ENCODE data around the gene NRG3.

DNA sequence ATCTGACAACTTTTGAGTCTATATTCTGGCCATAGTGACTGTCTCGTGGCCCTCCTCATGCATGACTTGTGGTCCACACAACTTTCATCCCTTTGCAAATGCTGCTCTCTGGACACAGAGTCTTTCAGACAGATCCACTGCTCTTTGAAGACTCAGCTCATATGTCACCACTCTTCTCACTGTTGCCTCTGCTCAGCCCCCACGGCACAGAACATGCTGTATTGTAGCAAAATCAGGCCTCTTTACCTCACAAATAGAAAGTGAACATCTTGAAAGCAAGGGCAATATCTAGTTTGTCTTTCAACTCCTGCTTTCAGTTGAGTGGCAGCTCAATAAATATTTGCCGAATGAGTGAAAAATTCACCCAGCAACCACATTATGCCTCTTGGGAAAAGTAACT lies 443.5 kb downstream of the NRG3 start:
- TF ChIP-seq, protein P1, sequence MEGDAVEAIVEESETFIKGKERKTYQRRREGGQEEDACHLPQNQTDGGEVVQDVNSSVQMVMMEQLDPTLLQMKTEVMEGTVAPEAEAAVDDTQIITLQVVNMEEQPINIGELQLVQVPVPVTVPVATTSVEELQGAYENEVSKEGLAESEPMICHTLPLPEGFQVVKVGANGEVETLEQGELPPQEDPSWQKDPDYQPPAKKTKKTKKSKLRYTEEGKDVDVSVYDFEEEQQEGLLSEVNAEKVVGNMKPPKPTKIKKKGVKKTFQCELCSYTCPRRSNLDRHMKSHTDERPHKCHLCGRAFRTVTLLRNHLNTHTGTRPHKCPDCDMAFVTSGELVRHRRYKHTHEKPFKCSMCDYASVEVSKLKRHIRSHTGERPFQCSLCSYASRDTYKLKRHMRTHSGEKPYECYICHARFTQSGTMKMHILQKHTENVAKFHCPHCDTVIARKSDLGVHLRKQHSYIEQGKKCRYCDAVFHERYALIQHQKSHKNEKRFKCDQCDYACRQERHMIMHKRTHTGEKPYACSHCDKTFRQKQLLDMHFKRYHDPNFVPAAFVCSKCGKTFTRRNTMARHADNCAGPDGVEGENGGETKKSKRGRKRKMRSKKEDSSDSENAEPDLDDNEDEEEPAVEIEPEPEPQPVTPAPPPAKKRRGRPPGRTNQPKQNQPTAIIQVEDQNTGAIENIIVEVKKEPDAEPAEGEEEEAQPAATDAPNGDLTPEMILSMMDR (IDR thresholded peaks at IDR 0.05), result no peak
- no peak for TF ChIP-seq POLR2A (IDR thresholded peaks at IDR 0.05)
